ENCODE results near the gene FAR2. TPM values are rescaled to one million over a fixed set of nuclear protein-coding genes. Genes with fewer than 3 reads are reported as not detected.

The FAR2 gene
- total RNA-seq, 1 experiment from 2014 or later = 8.2 TPM

GRCh38 chr12:29204521-29204920 lies 55.4 kb downstream of the FAR2 start:
- DNase-seq (ENCODE audit: low read depth) = no peak

GRCh38 chr12:29207120-29207519 lies 58.0 kb downstream of the FAR2 start:
- peak; percentile 13 for DNase-seq (ENCODE audit: low read depth)

- DNase-seq (ENCODE audit: low read depth) = no peak
These were observed 59.0 kb downstream of the FAR2 start for GRCh38 chr12:29208060-29208459.

DNA sequence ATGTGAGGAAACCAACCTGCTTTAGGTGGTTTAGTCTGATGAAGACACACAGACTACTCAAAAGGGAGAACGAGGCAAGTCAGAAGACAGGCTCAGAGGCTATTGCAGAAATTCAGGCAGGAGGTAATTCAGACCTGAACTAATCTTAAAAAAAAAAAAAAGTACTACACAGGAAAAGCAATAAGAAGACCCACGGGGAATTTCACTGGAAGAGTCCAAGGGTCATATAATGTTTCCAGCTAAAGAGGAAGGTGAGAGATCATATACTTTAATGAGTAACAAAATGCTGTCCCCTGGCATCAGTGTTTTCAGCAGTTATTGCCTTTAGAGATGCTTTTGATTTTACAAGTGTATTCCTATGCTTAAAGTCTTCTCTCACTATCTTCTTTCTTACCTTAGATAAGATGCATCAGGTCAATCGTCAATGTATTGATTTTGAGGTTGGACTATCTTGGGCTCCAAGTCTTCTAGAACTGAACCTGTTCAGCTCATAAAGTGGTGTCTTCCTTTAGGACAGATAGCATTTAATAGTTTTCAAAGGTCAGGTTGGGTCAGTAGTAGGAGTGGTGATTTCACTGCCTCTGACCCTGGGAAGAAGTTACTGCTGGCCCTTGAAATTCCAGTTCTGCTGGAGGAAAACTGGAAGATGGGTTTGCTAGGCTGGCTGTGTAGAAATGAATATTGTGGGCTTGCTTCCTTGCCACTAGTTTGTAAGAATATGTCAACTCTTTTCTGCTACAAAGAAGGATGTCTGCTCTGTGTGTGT lies 60.0 kb downstream of the FAR2 start:
- no peak for DNase-seq (ENCODE audit: low read depth)

DNA sequence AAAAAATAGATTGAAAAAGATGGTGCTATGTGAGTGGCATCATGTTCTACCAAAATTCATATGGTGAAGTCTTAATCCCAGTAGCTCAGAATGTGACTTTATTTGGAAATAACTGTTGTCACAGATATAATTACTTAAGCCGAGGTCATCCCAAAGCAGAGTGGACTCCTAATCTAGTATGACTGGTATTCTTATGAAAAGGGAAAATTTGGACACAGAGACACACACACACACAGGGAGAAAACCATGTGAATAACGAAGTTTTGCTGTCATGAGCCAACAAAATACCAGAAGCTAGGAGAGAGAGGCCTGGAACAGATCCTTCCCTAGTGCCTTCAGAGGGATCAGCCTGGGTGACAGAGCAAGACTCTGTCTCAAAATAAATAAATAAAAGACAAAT lies 62.6 kb downstream of the FAR2 start:
- DNase-seq (ENCODE audit: low read depth) = no peak

DNA sequence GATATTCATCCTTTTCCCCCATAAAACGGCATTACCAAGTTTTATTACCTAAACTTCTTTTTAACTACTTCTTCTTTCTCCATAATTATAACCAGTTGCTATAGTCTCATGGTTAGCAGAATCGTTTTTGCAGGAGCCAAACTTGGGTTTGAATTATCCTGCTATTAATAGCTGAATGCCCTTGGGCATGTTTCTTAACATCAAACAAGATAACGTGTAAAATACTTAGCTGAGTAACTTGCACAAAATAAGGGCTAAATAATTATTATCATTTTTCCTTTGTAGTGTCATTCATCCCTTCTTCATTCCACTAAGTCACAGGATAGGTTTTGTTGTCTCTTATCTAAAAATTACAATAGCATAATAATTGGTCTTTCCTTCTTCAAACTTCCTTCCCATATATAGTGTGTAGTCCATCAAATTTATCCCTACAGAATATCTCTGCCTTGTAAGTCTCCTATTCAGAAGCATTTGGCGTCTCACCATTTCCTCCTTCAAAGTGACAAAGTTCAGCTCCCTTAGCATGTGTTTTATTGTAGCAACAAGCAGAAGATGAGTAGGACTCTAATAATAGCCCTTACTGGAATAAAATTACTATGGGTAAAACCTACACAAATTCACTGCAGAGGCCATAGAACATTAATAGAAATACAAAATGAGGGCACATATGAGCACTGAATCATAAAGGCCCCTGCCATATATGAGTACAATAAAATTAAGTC lies 63.8 kb downstream of the FAR2 start:
- no peak for DNase-seq (ENCODE audit: low read depth)

DNA sequence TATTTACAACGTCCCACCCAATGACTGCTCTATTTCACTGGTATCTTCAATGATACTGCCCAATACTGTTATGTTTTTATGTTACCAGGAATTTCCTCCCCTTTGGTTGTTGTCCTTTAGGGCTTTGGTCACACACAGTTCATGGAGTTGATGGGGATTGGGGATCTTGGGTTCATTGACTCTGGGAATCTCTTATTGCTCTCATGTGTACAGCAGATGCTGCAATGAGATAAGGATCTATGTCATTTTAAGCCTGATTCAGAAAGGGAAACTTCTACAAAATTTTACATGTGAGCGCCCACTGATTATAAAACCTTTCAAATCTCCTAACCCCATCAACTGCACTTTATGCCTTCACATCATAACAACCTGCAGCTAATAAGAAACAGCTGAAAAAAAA lies 67.2 kb downstream of the FAR2 start:
- no peak for DNase-seq (ENCODE audit: low read depth)

DNA sequence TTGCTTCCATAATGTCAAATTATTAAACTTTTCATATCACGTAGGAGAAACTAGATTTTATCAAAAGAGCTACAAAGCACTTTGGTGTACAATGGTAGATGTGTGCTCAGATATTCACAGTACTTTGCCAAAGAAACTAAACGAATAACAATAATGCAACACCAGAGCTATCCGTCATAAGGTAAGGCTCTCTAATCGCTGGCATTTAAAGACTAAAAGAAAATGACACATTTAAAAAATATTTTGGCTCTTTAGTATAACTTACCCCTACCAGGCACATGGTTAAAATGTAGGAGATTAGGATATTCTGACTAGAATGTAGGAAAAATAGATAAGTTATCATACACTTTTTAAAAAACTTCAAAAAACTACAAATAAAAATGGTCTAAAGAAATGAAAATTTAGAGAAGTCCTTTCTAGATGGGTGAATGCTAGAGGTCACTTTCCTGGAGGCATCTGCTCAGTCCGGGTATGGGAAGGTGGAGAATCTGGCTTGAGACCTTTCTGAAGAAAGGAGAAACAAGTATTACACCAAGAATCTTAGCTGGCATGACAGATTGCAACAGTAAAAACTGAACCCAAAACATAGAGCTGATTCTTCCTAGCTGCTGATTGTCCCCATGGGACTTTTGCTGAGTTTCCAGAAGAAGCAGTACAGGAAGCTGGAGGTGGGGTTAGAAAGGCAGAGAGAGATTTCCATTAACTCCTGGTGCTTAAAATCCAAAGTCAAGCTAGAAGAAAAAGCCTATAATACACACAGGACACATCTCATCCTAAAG lies 67.9 kb downstream of the FAR2 start:
- DNase-seq (ENCODE audit: low read depth) = no peak

- DNase-seq (ENCODE audit: low read depth) = no peak
These were observed 71.7 kb downstream of the FAR2 start for GRCh38 chr12:29220632-29221336.

GRCh38 chr12:29222200-29222599 lies 73.1 kb downstream of the FAR2 start:
- DNase-seq (ENCODE audit: low read depth) = no peak

DNA sequence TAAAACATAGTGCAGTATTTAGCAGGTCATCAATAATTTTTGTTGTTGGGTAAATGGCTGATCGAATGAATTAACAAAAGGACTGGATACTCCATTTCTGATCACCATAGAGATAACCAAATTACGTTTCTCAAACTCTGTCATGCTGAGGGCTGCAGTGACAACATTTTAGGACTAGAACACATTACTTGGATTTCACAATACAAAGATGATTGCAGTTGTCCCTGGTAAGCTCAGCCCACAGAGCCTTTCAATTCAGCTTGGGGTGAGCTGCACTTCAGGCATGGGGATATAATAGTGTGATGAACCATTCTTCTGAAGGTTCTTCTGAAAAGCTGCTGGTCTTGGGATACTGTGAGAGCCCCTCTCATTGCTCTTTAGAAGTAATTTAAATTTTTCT lies 74.3 kb downstream of the FAR2 start:
- DNase-seq (ENCODE audit: low read depth) = no peak

DNA sequence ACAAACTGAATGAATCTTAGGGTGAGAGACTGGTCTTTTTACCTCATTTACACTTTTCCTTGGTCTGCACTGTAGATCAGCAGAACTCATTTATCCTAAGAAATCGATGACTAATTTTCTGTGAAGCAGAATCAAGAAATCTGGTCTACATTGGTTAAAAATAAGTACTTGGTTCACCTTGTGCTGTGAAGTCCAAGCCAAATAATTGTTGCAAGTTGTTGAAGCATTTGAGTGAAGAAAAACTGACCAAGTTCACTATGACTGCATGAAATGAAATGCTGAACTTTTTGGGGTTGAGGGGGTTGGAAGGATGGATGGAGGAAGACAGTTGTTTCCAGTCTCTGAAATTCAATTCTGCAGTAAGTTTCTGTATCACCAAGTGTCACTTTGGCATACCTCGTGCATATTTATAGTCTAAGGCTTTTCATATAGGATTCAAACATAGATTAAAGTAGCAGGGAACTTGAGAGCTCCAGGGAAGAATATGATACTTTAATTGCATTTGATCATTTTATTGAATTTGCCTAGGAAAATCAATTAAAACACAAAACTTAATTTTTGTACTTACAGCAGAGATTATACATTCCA lies 75.0 kb downstream of the FAR2 start:
- DNase-seq (ENCODE audit: low read depth) = no peak

DNA sequence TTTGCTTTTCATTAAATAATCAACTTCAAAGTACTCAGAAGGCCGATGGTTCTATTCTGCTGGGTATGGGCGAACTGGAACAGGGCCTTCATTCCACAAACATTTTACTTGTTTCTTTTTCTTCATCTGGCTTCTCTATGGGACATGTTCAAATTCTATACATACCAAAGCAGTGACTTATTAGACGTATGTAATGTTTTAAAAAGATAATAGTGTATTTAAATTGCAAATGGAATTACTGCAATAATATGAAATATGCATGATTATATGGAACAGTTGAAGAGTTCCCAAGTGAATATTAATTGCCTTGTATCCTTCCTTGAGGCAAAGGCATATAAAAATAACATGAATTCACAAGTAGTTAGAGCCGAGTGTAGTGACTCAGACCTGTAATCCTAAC lies 75.5 kb downstream of the FAR2 start:
- DNase-seq (ENCODE audit: low read depth) = no peak

DNA sequence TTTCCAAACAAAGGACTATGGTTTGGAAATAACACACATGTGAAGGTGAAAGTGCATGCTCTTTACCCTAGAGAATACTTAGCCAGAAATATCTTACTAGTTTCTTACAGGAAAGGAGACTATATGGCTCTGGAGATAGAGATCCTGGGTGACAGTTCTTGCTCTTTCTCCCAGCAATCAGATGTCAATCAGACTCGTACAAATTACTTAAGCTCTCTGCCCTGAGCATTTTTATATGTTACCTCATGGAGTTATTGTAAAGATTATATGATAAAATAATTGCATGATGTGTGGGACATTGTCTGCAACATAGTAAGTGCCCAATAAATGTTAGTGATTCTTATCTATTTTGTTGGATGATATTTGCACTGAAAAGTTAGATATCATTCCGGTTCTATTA lies 76.8 kb downstream of the FAR2 start:
- DNase-seq (ENCODE audit: low read depth) = no peak

DNA sequence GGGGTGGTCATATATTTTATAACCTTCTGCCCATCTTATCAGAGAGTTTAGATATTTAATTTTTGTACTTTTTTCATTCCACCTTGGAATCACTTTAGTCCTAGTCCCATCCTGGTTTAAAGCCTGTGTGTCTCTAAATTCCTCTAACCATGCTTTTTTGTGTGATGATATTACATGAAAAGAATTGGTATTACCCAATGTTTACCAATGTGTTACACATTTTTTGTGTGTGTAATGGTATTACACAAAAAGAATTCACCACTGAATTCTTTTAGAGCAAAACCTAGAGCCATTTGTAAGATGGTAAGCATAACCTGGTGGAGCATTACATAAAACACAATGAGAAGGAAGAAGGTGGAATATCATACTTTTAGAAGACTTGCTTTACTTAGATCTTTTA lies 77.5 kb downstream of the FAR2 start:
- no peak for DNase-seq (ENCODE audit: low read depth)

DNA sequence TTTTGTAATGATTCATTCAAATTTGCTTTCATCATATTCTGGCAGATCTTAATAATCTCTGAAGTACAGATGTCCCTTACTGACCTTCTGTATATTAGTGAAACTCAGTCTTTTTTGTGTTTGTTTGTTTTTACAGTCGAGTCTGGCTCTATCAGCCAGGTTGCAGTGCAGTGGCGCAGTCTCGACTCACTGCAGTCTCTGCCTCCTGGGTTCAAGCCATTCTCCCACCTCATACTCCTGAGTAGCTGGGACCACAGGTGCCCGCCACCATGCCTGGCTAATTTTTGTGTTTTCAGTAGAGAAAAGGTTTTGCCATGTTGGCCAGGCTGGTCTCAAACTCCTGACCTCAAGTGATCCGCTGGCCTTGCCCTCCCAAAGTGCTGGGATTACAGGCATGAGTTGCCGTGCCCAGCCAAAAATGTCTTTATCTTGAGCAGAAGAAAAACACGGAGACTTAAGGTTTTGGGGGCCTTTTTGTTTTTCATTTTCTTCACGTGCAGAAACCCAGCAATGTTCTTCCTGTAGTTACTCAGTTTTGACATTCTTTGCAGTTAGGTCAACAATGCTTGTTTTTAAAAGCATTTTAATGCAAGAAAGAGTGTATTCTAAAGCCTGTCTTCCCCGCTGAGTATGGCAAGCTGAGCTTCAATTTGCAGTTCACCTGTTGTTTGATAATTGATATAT lies 79.5 kb downstream of the FAR2 start:
- no peak for DNase-seq (ENCODE audit: low read depth)

GRCh38 chr12:29229158-29229505 lies 80.1 kb downstream of the FAR2 start:
- no peak for DNase-seq (ENCODE audit: low read depth)

- no peak for DNase-seq (ENCODE audit: low read depth)
These were observed 80.9 kb downstream of the FAR2 start for GRCh38 chr12:29229937-29230336.

DNA sequence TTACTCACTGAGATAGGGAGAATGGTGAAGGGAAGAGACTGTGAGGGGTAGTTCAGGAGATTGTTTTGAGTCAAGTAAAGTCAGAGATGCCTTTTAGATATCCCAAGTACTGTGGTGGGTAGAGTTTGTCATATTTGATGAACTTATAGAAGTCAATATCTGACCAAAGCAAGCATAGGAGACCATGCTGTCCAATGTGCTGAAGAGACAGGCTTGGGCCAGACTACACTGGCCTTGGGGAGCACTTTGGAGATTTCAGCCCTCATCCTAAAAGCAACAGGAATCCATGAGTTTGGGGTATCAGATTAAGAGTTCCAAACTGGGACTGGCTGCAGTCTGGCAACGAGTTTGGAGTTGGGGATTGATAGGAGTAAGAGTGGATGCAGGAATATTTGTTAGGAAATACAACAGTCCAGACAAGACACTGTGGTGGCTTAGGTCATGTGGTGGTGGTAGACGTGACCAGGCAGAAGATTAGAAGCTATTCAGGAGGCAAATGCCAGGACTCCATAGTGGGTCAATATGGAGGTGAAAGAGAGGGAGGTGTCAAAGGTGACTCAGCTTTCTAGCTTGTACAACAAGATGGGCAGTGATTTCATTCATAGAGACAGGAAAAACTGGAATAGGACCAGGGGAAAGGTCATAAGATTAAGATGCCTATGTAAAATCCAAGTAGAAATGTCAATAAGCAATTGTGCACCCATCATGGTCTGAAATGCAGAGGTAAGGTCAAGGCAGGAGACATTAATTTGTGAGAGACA lies 81.9 kb downstream of the FAR2 start:
- no peak for DNase-seq (ENCODE audit: low read depth)

- DNase-seq (ENCODE audit: low read depth) = no peak
These were observed 83.0 kb downstream of the FAR2 start for GRCh38 chr12:29232086-29232485.

Data from Daoy (cell line).